A549 (cell line): Measurements from ENCODE around the gene DHX15. TPM values are rescaled to one million over a fixed set of nuclear protein-coding genes. Genes with fewer than 3 reads are reported as not detected.

Experiments
- ATAC-seq, 2 experiments: fragments of 200-7000 bp in 1 of 2; fragments of >200 bp in 1 of 2; cut with Nextera tagmentation in 1 of 2; cut with Tn5 transposase in 1 of 2; 3 replicates each; pipeline versions ENCODE4 v1.8.0 to v1.9.1; 2018 to 2020; ENCODE audit warnings: mild to moderate bottlenecking in 1 of 2, moderate library complexity in 1 of 2
- CTCF ChIA-PET: fragments of 300-600 bp; sonication (Branson Sonifier 250); formaldehyde crosslinking; extraction: SDS; loops from one replicate; lab custom pipeline; 2021; ENCODE audit warnings: antibody characterized with exemption, inconsistent platforms; lab: Yijun Ruan, JAX
- POLR2A ChIA-PET: fragments of 350-600 bp; formaldehyde crosslinking; extraction: SDS; loops from one replicate; lab custom pipeline; 2021; ENCODE audit warnings: antibody characterized with exemption, inconsistent platforms; lab: Yijun Ruan, JAX
- DNase-seq, 2 experiments: peaks; one replicate each; pipeline versions ENCODE4 v3.0.0 to v3.0.0-alpha.2; 2011 to 2016; ENCODE audit warnings: low read depth in 1 of 2, low spot score in 1 of 2
- FAIRE-seq: peaks from 2 replicates; lab custom pipeline; 2011; peaks lifted over from hg19 to GRCh38; lab: Jason Lieb, UNC
- H3K27ac ChIP-seq, 2 experiments: fragments of >200 bp; sonication (Bioruptor Twin); formaldehyde crosslinking; 3 replicates each; pipeline ENCODE4 v1.5.1; 2016 to 2017
- H3K4me1 ChIP-seq: fragments of >200 bp; sonication (Bioruptor Twin); formaldehyde crosslinking; 3 replicates; pipeline ENCODE4 v1.6.1; 2016
- H3K4me2 ChIP-seq: fragments of >200 bp; sonication (Bioruptor Twin); formaldehyde crosslinking; 3 replicates; pipeline ENCODE4 v1.6.1; 2016
- H3K4me3 ChIP-seq: fragments of >200 bp; sonication (Bioruptor Twin); formaldehyde crosslinking; 3 replicates; pipeline ENCODE4 v1.5.1; 2016
- H3K9me3 ChIP-seq: fragments of >200 bp; sonication (Bioruptor Twin); formaldehyde crosslinking; 3 replicates; pipeline ENCODE4 v1.6.1; 2016
- EHMT2 ChIP-seq: fragments of 200-600 bp; sonication (generic); IDR thresholded peaks from 2 replicates; pipeline ENCODE4 v1.6.1; 2016; ENCODE audit warnings: antibody characterized with exemption, low read depth, mild to moderate bottlenecking, moderate library complexity
- ESRRA ChIP-seq: fragments of 150-350 bp; IDR thresholded peaks from 2 replicates; pipeline ENCODE4 v1.6.1; 2014; ENCODE audit warnings: mild to moderate bottlenecking, low read length, borderline replicate concordance
- FOSL2 ChIP-seq, 2 experiments: fragments of 450-650 bp in 1 of 2; fragments of >200 bp in 1 of 2; sonication (Bioruptor Twin) in 1 of 2; formaldehyde crosslinking; IDR thresholded peaks; 2 replicates each; pipeline versions ENCODE4 v1.5.0 to v1.6.1; 2016 to 2020; ENCODE audit warnings: mild to moderate bottlenecking in 1 of 2, moderate library complexity in 1 of 2
- FOXS1 ChIP-seq: fragments of 250-450 bp; sonication (Bioruptor Pico); IDR thresholded peaks from 2 replicates; pipeline ENCODE4 v1.5.0; 2020; ENCODE audit warnings: mild to moderate bottlenecking, moderate library complexity
- HOXB5 ChIP-seq: fragments of 250-450 bp; sonication (Bioruptor Pico); IDR thresholded peaks from 2 replicates; pipeline ENCODE4 v1.5.0; 2020; ENCODE audit warnings: mild to moderate bottlenecking, moderate library complexity
- KDM1A ChIP-seq: fragments of 200-600 bp; sonication (generic); IDR thresholded peaks from 2 replicates; pipeline ENCODE4 v1.6.1; 2016; ENCODE audit warnings: low read depth, mild to moderate bottlenecking
- KDM5A ChIP-seq: fragments of 200-600 bp; sonication (generic); IDR thresholded peaks from 2 replicates; pipeline ENCODE4 v1.6.1; 2016; ENCODE audit warnings: antibody characterized with exemption, mild to moderate bottlenecking
- MAFK ChIP-seq: fragments of 450-650 bp; IDR thresholded peaks from 2 replicates; pipeline ENCODE4 v1.6.1; 2014; ENCODE audit not compliant: partially characterized antibody
- MAZ ChIP-seq: fragments of 150-350 bp; IDR thresholded peaks from 2 replicates; pipeline ENCODE4 v1.6.1; 2014; ENCODE audit warnings: antibody characterized with exemption, low read depth, low read length, borderline replicate concordance
- MYC ChIP-seq: IDR thresholded peaks from 2 replicates; pipeline ENCODE4 v1.6.1; 2012; ENCODE audit warnings: mild to moderate bottlenecking, inconsistent platforms, low read length, improper control_type of control experiment, borderline replicate concordance
- RAD21 ChIP-seq, 2 experiments: fragments of >200 bp in 1 of 2; sonication (Bioruptor Twin) in 1 of 2; formaldehyde crosslinking in 1 of 2; IDR thresholded peaks in 1 of 2; conservative IDR thresholded peaks in 1 of 2; 2 replicates in 1 of 2; 3 replicates in 1 of 2; pipeline ENCODE4 v1.6.1; 2012 to 2018; ENCODE audit warnings: inconsistent platforms in 1 of 2
- RNF2 ChIP-seq: fragments of 200-600 bp; sonication (generic); IDR thresholded peaks from 2 replicates; pipeline ENCODE4 v1.6.1; 2016; ENCODE audit warnings: low read depth, mild to moderate bottlenecking, antibody characterized with exemption, moderate library complexity, borderline replicate concordance
- SMC3 ChIP-seq: fragments of >200 bp; sonication (Bioruptor Twin); formaldehyde crosslinking; IDR thresholded peaks from 3 replicates; pipeline ENCODE4 v1.6.1; 2018; ENCODE audit warnings: inconsistent platforms
- ZC3H11A ChIP-seq: fragments of 450-650 bp; IDR thresholded peaks from 2 replicates; pipeline ENCODE4 v1.6.1; 2014; ENCODE audit warnings: antibody characterized with exemption, mild to moderate bottlenecking
- WGBS: methylation state at CpG from one replicate; pipeline ENCODE4 v1.1.6; 2017; ENCODE audit errors: missing lambda C conversion rate; 5-methylcytosine and 5-hydroxymethylcytosine counted together
- polyA plus RNA-seq, 4 experiments: library from polyadenylated mRNA; depleted of rRNA in 3 of 4; stranded (reverse); fragments of >200 nt; fragmentation: RNase III in 1 of 4; extraction: RNeasy Plus Mini Kit Qiagen cat#74134 plus additional on column Dnase treatment in 1 of 4; gene quantifications; 2 replicates in 3 of 4; 3 replicates in 1 of 4; pipeline ENCODE4 v1.2.3, GENCODE V29; 2011 to 2017
- small RNA-seq, 6 experiments: library from RNA; depleted of rRNA; stranded (forward); fragments of <200 nt; gene quantifications; one replicate each; pipeline ENCODE3, GENCODE V24; 2012
- TF ChIP-seq, protein P1 (sequence below): IDR thresholded peaks from 2 replicates; pipeline ENCODE4 v1.6.1; 2012

DHX15 gene
- polyA plus RNA-seq, 2 of the 4 experiments (the other 2 are of a cell fraction), result 154 to 189 TPM

GRCh38 chr4:24477919-24478318, 106.4 kb downstream of the DHX15 start:
- TF ChIP-seq ZC3H11A (no peak), EHMT2 (no peak), KDM1A (no peak), RNF2 (no peak), SMC3 (no peak), MAZ (no peak), FOXS1 (no peak), HOXB5 (CRISPR knock-in tag) (no peak), ESRRA (no peak), MAFK (no peak), FOSL2 (IDR thresholded peaks at IDR 0.05) (no peak), FOSL2 (CRISPR knock-in tag; IDR thresholded peaks at IDR 0.05) (no peak), RAD21 (conservative IDR thresholded peaks at IDR 0.05 in 1 of 2, IDR thresholded peaks at IDR 0.05 in 1 of 2) (no peak), KDM5A (no peak), MYC (no peak)
- TF ChIP-seq, protein P1, sequence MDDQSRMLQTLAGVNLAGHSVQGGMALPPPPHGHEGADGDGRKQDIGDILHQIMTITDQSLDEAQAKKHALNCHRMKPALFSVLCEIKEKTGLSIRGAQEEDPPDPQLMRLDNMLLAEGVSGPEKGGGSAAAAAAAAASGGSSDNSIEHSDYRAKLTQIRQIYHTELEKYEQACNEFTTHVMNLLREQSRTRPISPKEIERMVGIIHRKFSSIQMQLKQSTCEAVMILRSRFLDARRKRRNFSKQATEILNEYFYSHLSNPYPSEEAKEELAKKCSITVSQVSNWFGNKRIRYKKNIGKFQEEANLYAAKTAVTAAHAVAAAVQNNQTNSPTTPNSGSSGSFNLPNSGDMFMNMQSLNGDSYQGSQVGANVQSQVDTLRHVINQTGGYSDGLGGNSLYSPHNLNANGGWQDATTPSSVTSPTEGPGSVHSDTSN, result no peak
- 22% methylated on average over 5 of the region's 5 CpGs for WGBS
- no peaks in the 10 kb centered on the region for H3K4me1 ChIP-seq
- no peaks in the 10 kb centered on the region for H3K9me3 ChIP-seq
- no peak overlapping the region for H3K27ac ChIP-seq
- DNase-seq, result no peak
- no peak overlapping the region for H3K4me3 ChIP-seq
- no peak for ATAC-seq
- POLR2A ChIA-PET, result no interaction called here
- FAIRE-seq, result no peak
- CTCF ChIA-PET, result interaction anchor here (0.7 to 2.5 kb wide), 3 partner anchors 10 to 179 kb away, joined by 4 to 18 read pairs (median 4); no protein-coding TSS in a partner anchor
- no peak overlapping the region for H3K4me2 ChIP-seq

Small RNAs within 50 kb of the gene (small RNA-seq; reads per million reads assigned to genes)
- 22.3 to 574 (median 73.1) reads per million in 6 experiments for gene MIR573
- gene RN7SL16P, result 0 reads per million in 6 experiments

Other genes with a start within 250 kb of the DHX15 start
- gene SOD3, start 211.0 kb upstream of the DHX15 start, polyA plus RNA-seq (2011; rRNA removed), result not detected in 2 replicates
- gene SOD3, start 211.0 kb upstream of the DHX15 start, polyA plus RNA-seq (2017; fragmentation: RNase III; extraction: RNeasy Plus Mini Kit Qiagen cat#74134 plus additional on column Dnase treatment), result not detected in 3 replicates